ENCODE measurements around the gene RCCD1. TPM values are rescaled to one million over a fixed set of nuclear protein-coding genes. Genes with fewer than 3 reads are reported as not detected.

RCCD1 gene
- total RNA-seq, 4 donors from 2014 or later = 7.4 to 16.5 (median 11.6) TPM

- Histone ChIP-seq H3K9me3 (no peaks in the 10 kb centered on the region), H3K36me3 (no peaks in the 10 kb centered on the region), H3K27me3 (no peaks in the 10 kb centered on the region), H3K27ac (no peak overlapping the region), H3K4me1 (no peaks in the 10 kb centered on the region), H3K4me3 (no peak overlapping the region)
- DNase-seq = no peak
- intact Hi-C loops (cut with DNase I; ENCODE audit: low total_unique reads) = no loop called here
- no peak for TF ChIP-seq POLR2A (IDR thresholded peaks at IDR 0.05)
- TF ChIP-seq, protein P1, sequence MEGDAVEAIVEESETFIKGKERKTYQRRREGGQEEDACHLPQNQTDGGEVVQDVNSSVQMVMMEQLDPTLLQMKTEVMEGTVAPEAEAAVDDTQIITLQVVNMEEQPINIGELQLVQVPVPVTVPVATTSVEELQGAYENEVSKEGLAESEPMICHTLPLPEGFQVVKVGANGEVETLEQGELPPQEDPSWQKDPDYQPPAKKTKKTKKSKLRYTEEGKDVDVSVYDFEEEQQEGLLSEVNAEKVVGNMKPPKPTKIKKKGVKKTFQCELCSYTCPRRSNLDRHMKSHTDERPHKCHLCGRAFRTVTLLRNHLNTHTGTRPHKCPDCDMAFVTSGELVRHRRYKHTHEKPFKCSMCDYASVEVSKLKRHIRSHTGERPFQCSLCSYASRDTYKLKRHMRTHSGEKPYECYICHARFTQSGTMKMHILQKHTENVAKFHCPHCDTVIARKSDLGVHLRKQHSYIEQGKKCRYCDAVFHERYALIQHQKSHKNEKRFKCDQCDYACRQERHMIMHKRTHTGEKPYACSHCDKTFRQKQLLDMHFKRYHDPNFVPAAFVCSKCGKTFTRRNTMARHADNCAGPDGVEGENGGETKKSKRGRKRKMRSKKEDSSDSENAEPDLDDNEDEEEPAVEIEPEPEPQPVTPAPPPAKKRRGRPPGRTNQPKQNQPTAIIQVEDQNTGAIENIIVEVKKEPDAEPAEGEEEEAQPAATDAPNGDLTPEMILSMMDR (IDR thresholded peaks at IDR 0.05) = no peak
These were observed 34.5 kb downstream of the RCCD1 start for GRCh38 chr15:90989040-90989768.

DNA sequence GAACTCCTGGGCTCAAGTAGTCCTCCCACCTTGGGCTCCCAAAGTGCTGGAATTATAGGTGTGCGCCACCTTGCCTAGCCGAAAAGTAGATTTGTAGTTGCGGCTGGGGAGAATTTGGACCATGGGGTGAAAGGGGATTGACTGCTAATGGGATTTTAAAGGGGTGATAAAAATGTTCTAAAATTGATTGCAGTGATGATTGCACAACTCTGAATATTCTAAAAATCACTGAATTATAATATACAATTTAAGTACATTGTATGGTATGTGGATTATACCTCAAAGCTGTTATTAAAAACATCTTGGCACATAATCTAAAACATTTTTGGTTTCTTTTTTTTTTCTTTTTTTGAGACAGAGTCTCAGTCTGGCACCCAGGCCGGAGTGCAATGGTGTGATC is 35.8 kb downstream of the RCCD1 start:
- no peaks in the 10 kb centered on the region for H3K27me3 ChIP-seq
- TF ChIP-seq POLR2A (IDR thresholded peaks at IDR 0.05) = no peak
- TF ChIP-seq, protein P1 (IDR thresholded peaks at IDR 0.05) = no peak
- H3K4me1 ChIP-seq = no peaks in the 10 kb centered on the region
- no peaks in the 10 kb centered on the region for H3K36me3 ChIP-seq
- no peak for DNase-seq
- no peak overlapping the region for H3K27ac ChIP-seq
- no peaks in the 10 kb centered on the region for H3K9me3 ChIP-seq
- intact Hi-C loops (cut with DNase I; ENCODE audit: low total_unique reads) = no loop called here
- no peak overlapping the region for H3K4me3 ChIP-seq

DNA sequence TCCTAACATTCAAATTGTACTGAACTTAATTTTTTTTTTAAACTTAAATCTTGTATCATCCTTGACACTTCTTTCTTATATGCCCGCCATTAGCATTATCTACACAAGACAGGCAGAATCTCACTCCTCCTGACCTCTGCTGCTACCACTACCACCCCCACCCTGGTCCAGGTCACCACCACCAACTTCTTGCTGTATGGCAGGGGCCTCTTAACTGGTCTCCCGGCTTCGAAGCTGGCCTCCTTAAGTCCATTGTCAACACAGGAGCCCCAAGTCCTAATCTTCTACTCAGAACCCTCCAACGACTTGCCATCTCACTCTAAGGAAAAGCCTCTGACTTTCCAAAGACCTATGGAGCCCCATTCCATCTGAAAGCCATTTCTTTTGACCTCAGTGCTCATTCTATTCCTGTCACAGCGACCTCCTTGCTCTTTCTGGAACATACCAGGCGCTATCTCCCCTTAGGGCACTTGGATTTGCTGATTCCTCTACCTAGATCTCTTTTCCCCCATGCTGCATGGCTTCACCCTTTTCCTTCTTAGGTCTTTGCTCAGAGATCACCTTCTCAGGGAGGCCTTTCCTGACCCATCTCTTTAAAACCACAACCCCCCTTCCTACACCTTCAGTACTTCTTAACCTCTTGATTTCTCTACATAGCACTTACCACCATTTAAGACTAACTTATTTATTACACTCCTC is 37.1 kb downstream of the RCCD1 start:
- Histone ChIP-seq H3K27me3 (no peaks in the 10 kb centered on the region), H3K27ac (no peak overlapping the region), H3K36me3 (no peaks in the 10 kb centered on the region), H3K4me3 (no peak overlapping the region), H3K9me3 (no peaks in the 10 kb centered on the region), H3K4me1 (no peaks in the 10 kb centered on the region)
- intact Hi-C loops (cut with DNase I; ENCODE audit: low total_unique reads) = no loop called here
- DNase-seq = no peak
- no peak for TF ChIP-seq POLR2A (IDR thresholded peaks at IDR 0.05)
- TF ChIP-seq, protein P1 (IDR thresholded peaks at IDR 0.05) = no peak

GRCh38 chr15:90994059-90994416 is 39.4 kb downstream of the RCCD1 start:
- Histone ChIP-seq H3K4me3 (peak overlapping the region; percentile 76 to 92), H3K27ac (peak overlapping the region; percentile 91 to 94), H3K9me3 (no peaks in the 10 kb centered on the region), H3K36me3 (no peaks in the 10 kb centered on the region), H3K27me3 (no peaks in the 10 kb centered on the region), H3K4me1 (no peaks in the 10 kb centered on the region)
- intact Hi-C loops (cut with DNase I; ENCODE audit: low total_unique reads) = loop anchor here (2.0 kb wide), 1 partner anchor 37 kb away; no protein-coding TSS in a partner anchor
- TF ChIP-seq, protein P1 (IDR thresholded peaks at IDR 0.05) = no peak
- no peak for TF ChIP-seq POLR2A (IDR thresholded peaks at IDR 0.05)
- no peak for DNase-seq
